Esophagus muscularis mucosa (tissue), 4 donors: ENCODE measurements around the gene NF2. TPM values are rescaled to one million over a fixed set of nuclear protein-coding genes. Genes with fewer than 3 reads are reported as not detected.

Experiments
- DNase-seq: peaks from one replicate; pipeline ENCODE4 v3.0.0-alpha.2; 2017; ENCODE audit errors: extremely low spot score
- H3K27ac ChIP-seq, 4 donors: fragments of 200-600 bp; sonication (generic); replicated peaks in 1 of 4; 1 replicate in 3 of 4; 2 replicates in 1 of 4; pipeline ENCODE4 v1.5.1; 2016 to 2019; ENCODE audit warnings: mild to moderate bottlenecking in 1 of 4
- H3K27me3 ChIP-seq, 4 donors: fragments of 200-600 bp; sonication (generic); one replicate each; pipeline versions ENCODE4 v1.5.1 to v1.6.0; 2016 to 2019
- H3K36me3 ChIP-seq, 4 donors: fragments of 200-600 bp; sonication (generic); one replicate each; pipeline ENCODE4 v1.5.1; 2016 to 2019
- H3K4me1 ChIP-seq, 4 donors: fragments of 200-600 bp; sonication (generic); one replicate each; pipeline ENCODE4 v1.5.1; 2016 to 2019
- H3K4me3 ChIP-seq, 4 donors: fragments of 200-600 bp; sonication (generic); 1 replicate in 2 of 4; 2 replicates in 2 of 4; pipeline ENCODE4 v1.5.1; 2016 to 2019; ENCODE audit warnings: mild to moderate bottlenecking in 4 of 4, moderate library complexity in 1 of 4
- H3K9me3 ChIP-seq, 4 donors: fragments of 200-600 bp; sonication (generic); 1 replicate in 3 of 4; 2 replicates in 1 of 4; pipeline ENCODE4 v1.5.1; 2016 to 2019
- EP300 ChIP-seq: sonication (generic); formaldehyde crosslinking; IDR thresholded peaks from one replicate; pipeline ENCODE4 v1.6.1; 2017; ENCODE audit warnings: antibody characterized with exemption
- POLR2A ChIP-seq: fragments of 450-650 bp; IDR thresholded peaks from one replicate; pipeline ENCODE4 v1.6.1; 2017; ENCODE audit warnings: antibody characterized with exemption, moderate library complexity, mild to moderate bottlenecking, low read depth
- POLR2AphosphoS5 ChIP-seq, 2 donors: sonication (generic); formaldehyde crosslinking; IDR thresholded peaks; one replicate each; pipeline ENCODE4 v1.6.1; 2017; ENCODE audit warnings: antibody characterized with exemption in 2 of 2
- WGBS: methylation state at CpG from one replicate; pipeline ENCODE4 v1.1.5; 2018; 5-methylcytosine and 5-hydroxymethylcytosine counted together
- intact Hi-C: fragments of 100-400 bp; cut with DNase I; formaldehyde crosslinking; loops from one replicate; pipeline ENCODE4 v1.15.1; 2023
- total RNA-seq, 4 donors: library from RNA; depleted of rRNA; stranded (reverse); fragments of >200 nt; gene quantifications; one replicate each; pipeline versions ENCODE4 v1.1.0 to v1.2.1, GENCODE V29; 2016
- TF ChIP-seq, protein P1 (sequence below), 3 experiments: fragments of 200-600 bp in 2 of 3; fragments of 450-650 bp in 1 of 3; sonication (generic) in 2 of 3; IDR thresholded peaks; one replicate each; pipeline ENCODE4 v1.5.1; 2017 to 2019; ENCODE audit warnings: antibody characterized with exemption in 3 of 3, mild to moderate bottlenecking in 2 of 3, moderate library complexity in 1 of 3

NF2 gene
- total RNA-seq, 4 donors from 2014 or later, result 34.5 to 47.3 (median 42.0) TPM

DNA sequence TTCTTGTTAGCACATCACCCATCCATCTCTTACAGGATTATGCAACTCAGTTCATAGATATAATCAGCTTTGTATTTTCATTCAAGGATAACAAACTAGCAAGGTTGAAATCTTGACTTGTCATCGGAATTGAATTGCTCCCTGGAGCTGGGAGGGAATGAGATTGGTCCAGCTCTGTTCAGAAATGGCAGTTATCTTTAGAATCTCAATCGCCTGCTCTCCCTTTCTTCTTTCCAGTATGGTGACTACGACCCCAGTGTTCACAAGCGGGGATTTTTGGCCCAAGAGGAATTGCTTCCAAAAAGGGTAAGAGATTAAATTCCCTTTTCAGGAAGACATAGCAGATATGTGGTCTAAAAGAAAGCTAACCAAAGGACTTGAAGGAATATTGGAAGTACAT lies 51.0 kb downstream of the NF2 start:
- DNase-seq, result no peak
- H3K4me1 ChIP-seq, result no peaks in the 10 kb centered on the region
- no peaks in the 10 kb centered on the region for H3K27me3 ChIP-seq
- WGBS, result 90% methylated on average over 4 of the region's 4 CpGs
- H3K36me3 ChIP-seq, result peaks cover 7 to 75% (median 30%) of the 10 kb centered on the region in 4 donors
- no peak overlapping the region for H3K4me3 ChIP-seq
- TF ChIP-seq, protein P1, sequence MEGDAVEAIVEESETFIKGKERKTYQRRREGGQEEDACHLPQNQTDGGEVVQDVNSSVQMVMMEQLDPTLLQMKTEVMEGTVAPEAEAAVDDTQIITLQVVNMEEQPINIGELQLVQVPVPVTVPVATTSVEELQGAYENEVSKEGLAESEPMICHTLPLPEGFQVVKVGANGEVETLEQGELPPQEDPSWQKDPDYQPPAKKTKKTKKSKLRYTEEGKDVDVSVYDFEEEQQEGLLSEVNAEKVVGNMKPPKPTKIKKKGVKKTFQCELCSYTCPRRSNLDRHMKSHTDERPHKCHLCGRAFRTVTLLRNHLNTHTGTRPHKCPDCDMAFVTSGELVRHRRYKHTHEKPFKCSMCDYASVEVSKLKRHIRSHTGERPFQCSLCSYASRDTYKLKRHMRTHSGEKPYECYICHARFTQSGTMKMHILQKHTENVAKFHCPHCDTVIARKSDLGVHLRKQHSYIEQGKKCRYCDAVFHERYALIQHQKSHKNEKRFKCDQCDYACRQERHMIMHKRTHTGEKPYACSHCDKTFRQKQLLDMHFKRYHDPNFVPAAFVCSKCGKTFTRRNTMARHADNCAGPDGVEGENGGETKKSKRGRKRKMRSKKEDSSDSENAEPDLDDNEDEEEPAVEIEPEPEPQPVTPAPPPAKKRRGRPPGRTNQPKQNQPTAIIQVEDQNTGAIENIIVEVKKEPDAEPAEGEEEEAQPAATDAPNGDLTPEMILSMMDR (IDR thresholded peaks at IDR 0.05), result no peak
- TF ChIP-seq POLR2A (no peak), POLR2AphosphoS5 (IDR thresholded peaks at IDR 0.05) (no peak), EP300 (no peak)
- no peaks in the 10 kb centered on the region for H3K9me3 ChIP-seq
- no peak overlapping the region for H3K27ac ChIP-seq
- intact Hi-C loops, result no loop called here

DNA sequence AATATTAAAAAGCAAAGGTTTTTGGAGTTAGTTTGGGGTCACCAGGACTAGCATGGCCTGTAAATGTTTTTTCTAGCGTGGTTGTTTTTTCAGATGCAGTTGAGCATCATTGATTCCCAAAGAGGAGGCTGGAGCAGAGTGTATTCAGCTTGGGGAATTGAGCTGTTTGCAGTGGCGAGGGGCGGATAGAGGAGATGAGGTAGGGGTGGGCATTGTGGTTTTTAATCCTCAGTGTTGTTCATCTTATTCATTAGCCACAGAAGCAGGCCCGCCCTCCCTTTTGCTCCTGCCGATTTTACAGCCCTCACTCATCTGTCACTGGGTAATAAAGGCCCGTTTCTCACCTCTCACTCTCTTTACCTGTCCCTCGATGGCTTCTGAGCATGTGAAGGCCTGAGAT lies 51.4 kb downstream of the NF2 start:
- TF ChIP-seq POLR2A (no peak), POLR2AphosphoS5 (IDR thresholded peaks at IDR 0.05) (no peak), EP300 (no peak)
- TF ChIP-seq, protein P1 (IDR thresholded peaks at IDR 0.05), result no peak
- Histone ChIP-seq H3K4me1 (no peaks in the 10 kb centered on the region), H3K4me3 (no peak overlapping the region), H3K27ac (no peak overlapping the region), H3K9me3 (no peaks in the 10 kb centered on the region), H3K36me3 (peaks cover 7 to 75% (median 33%) of the 10 kb centered on the region in 4 donors), H3K27me3 (no peaks in the 10 kb centered on the region)
- no peak for DNase-seq
- WGBS, result 80% methylated on average over 7 of the region's 7 CpGs
- intact Hi-C loops, result no loop called here

DNA sequence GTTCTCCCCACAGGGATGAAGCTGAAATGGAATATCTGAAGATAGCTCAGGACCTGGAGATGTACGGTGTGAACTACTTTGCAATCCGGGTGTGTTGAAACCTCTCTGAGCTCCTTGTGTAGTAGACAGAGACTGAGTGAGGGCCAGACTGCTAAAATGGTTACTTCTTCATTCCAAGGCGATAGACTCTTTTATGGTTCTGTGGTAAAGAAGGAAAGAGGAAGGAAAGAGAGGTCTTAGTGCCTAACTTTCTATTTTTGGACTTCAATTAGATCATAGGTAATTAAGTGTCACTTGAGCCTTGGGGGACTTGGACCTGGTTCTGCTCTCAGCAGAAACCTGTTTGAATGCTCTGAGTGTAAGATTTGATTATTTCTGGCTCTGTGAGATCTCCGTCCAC lies 54.7 kb downstream of the NF2 start:
- DNase-seq, result no peak
- Histone ChIP-seq H3K9me3 (no peaks in the 10 kb centered on the region), H3K27me3 (no peaks in the 10 kb centered on the region), H3K4me1 (peaks cover 0 to 6% (median 0%) of the 10 kb centered on the region in 4 donors), H3K4me3 (no peak overlapping the region), H3K27ac (no peak overlapping the region), H3K36me3 (peaks cover 19 to 91% (median 64%) of the 10 kb centered on the region in 4 donors)
- WGBS, result 75% methylated on average over 4 of the region's 4 CpGs
- intact Hi-C loops, result no loop called here
- TF ChIP-seq, protein P1 (IDR thresholded peaks at IDR 0.05), result no peak
- TF ChIP-seq EP300, result no peak
- no peak for TF ChIP-seq POLR2A
- TF ChIP-seq POLR2AphosphoS5 (IDR thresholded peaks at IDR 0.05), result no peak

DNA sequence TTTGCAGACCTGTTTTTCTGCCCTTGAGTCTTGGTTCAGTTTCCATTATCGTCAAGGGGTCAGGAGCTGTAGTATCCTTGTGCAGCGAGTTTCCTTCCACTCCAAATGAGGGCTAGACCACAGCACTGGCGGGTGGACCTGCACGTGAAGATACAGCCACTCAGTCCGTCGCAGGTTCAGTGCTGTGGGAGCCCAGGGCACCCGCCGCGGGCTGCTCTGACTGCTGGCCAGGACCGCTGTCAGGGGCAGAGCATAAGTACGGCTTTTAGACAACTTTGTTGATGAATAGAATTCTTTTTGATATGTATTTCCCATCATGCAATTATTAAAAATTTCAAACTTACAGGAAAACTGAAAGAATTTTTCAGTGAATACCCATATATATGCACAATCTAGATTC lies 56.6 kb downstream of the NF2 start:
- H3K4me3 ChIP-seq, result no peak overlapping the region
- H3K27ac ChIP-seq, result no peak overlapping the region
- intact Hi-C loops, result no loop called here
- WGBS, result 95% methylated on average over 11 of the region's 11 CpGs
- no peaks in the 10 kb centered on the region for H3K9me3 ChIP-seq
- DNase-seq, result no peak
- no peaks in the 10 kb centered on the region for H3K27me3 ChIP-seq
- H3K4me1 ChIP-seq, result peaks cover 0 to 6% (median 0%) of the 10 kb centered on the region in 4 donors
- peaks cover 25 to 98% (median 78%) of the 10 kb centered on the region in 4 donors for H3K36me3 ChIP-seq
- no peak for TF ChIP-seq EP300
- no peak for TF ChIP-seq POLR2AphosphoS5 (IDR thresholded peaks at IDR 0.05)

DNA sequence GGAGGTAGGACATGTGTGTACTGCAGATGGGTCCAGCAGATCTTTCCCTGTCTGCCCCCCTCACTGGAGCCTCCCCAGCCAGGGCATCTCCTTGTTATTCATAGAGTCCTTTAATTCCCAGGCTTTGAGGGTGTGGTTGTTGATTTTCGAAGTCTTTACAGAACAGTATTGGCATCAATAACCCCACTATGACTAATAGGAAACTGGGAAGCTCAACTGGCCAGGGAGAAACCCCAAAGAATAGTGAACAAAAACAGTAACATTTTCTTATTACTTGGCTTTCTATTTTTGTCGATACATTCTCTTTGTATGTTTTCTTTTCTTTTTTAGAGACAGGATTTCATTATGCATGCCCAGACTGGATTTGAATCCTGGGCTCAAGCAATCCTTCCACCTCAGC lies 57.9 kb downstream of the NF2 start:
- Histone ChIP-seq H3K4me1 (peaks cover 0 to 6% (median 0%) of the 10 kb centered on the region in 4 donors), H3K27me3 (no peaks in the 10 kb centered on the region), H3K4me3 (no peak overlapping the region), H3K27ac (no peak overlapping the region), H3K9me3 (no peaks in the 10 kb centered on the region), H3K36me3 (peaks cover 25 to 99% (median 75%) of the 10 kb centered on the region in 4 donors)
- 65% methylated on average over 2 of the region's 2 CpGs for WGBS
- TF ChIP-seq POLR2A (no peak), EP300 (no peak), POLR2AphosphoS5 (IDR thresholded peaks at IDR 0.05) (no peak)
- TF ChIP-seq, protein P1 (IDR thresholded peaks at IDR 0.05), result no peak
- DNase-seq, result no peak
- intact Hi-C loops, result no loop called here
